HepG2 (cell line): ENCODE measurements around the gene CPT1C. TPM values are rescaled to one million over a fixed set of nuclear protein-coding genes. Genes with fewer than 3 reads are reported as not detected.
A peak's percentile ranks its signal among the peaks of the same experiment; 100 is the strongest.

ENCODE experiments used
- ATAC-seq: fragments of 200-7000 bp; cut with Tn5 transposase; 3 replicates; pipeline ENCODE4 v1.9.1; 2020; ENCODE audit warnings: mild to moderate bottlenecking, moderate library complexity
- BruUV-seq: library from RNA; stranded (reverse); fragments of 400-500 nt; replicated peaks from 2 replicates; lab custom pipeline; 2021; lab: Mats Ljungman, UMichigan
- CTCF ChIA-PET: fragments of 300-600 bp; formaldehyde crosslinking; extraction: SDS; loops from one replicate; lab custom pipeline; 2021; ENCODE audit warnings: low total read pairs, inconsistent platforms, low intra/inter-chr PET ratio; lab: Yijun Ruan, JAX
- POLR2A ChIA-PET: fragments of 350-600 bp; sonication (Branson Sonifier 250); formaldehyde crosslinking; loops from one replicate; lab custom pipeline; 2020; ENCODE audit warnings: antibody characterized with exemption, inconsistent platforms; lab: Yijun Ruan, JAX
- DNase-seq: peaks from one replicate; pipeline ENCODE4 v3.0.0-alpha.2; 2015; ENCODE audit warnings: low spot score
- FAIRE-seq: peaks from 3 replicates; lab custom pipeline; 2011; peaks lifted over from hg19 to GRCh38; lab: Jason Lieb, UNC
- H2AFZ ChIP-seq: one replicate; pipeline ENCODE4 v1.6.1; 2011; ENCODE audit warnings: low read length, inconsistent platforms
- H3K27ac ChIP-seq: fragments of 300-600 bp; 3 replicates; pipeline ENCODE4 v1.8.0; 2011; ENCODE audit warnings: mixed run types, mild to moderate bottlenecking, mixed read lengths, low read length, inconsistent platforms; ENCODE audit not compliant: insufficient read depth; ENCODE audit errors: extremely low read length
- H3K27me3 ChIP-seq, 2 experiments: fragments of 200-600 bp in 1 of 2; 2 replicates in 1 of 2; 3 replicates in 1 of 2; pipeline versions ENCODE4 v1.6.0 to v1.8.0; 2011; ENCODE audit warnings: low read length in 2 of 2, mild to moderate bottlenecking in 2 of 2, moderate library complexity in 2 of 2, inconsistent platforms in 1 of 2; ENCODE audit not compliant: insufficient read depth in 2 of 2, control insufficient read depth in 1 of 2
- H3K36me3 ChIP-seq, 2 experiments: fragments of 200-600 bp in 1 of 2; replicated peaks in 1 of 2; 2 replicates in 1 of 2; 3 replicates in 1 of 2; pipeline versions ENCODE4 v1.5.1 to v1.8.0; 2011; ENCODE audit warnings: low read length in 2 of 2, inconsistent platforms in 1 of 2; ENCODE audit not compliant: insufficient read depth in 2 of 2, control insufficient read depth in 1 of 2
- H3K4me1 ChIP-seq: 2 replicates; pipeline ENCODE4 v1.5.1; 2012; ENCODE audit warnings: low read length, inconsistent platforms; ENCODE audit not compliant: insufficient read depth
- H3K4me2 ChIP-seq: 2 replicates; pipeline ENCODE4 v1.6.0; 2011; ENCODE audit warnings: low read depth, low read length, inconsistent platforms
- H3K4me3 ChIP-seq, 3 experiments: fragments of 200-600 bp in 1 of 3; sonication (generic), shearing (Covaris generic) in 1 of 3; replicated peaks in 1 of 3; 2 replicates each; pipeline ENCODE4 v1.5.1; 2011 to 2016; ENCODE audit warnings: low read length in 3 of 3, inconsistent platforms in 2 of 3, low read depth in 2 of 3, mild to moderate bottlenecking in 2 of 3, control low read depth in 1 of 3, mixed read lengths in 1 of 3; ENCODE audit not compliant: insufficient read depth in 1 of 3
- H3K79me2 ChIP-seq: one replicate; pipeline ENCODE4 v1.6.1; 2011; ENCODE audit warnings: low read length, inconsistent platforms; ENCODE audit not compliant: insufficient read depth
- H3K9ac ChIP-seq: 2 replicates; pipeline ENCODE4 v1.6.0; 2011; ENCODE audit warnings: mild to moderate bottlenecking, low read depth, low read length, inconsistent platforms; ENCODE audit not compliant: insufficient read depth
- H3K9me3 ChIP-seq: 2 replicates; pipeline ENCODE4 v1.5.1; 2012; ENCODE audit warnings: mild to moderate bottlenecking, low read length
- H4K20me1 ChIP-seq: 2 replicates; pipeline ENCODE4 v1.6.0; 2011; ENCODE audit warnings: inconsistent platforms, mild to moderate bottlenecking, low read length, moderate library complexity; ENCODE audit not compliant: insufficient read depth
- ATF7 ChIP-seq, 2 experiments: fragments of 450-650 bp in 1 of 2; sonication (generic) in 1 of 2; formaldehyde crosslinking in 1 of 2; IDR thresholded peaks; 2 replicates each; pipeline versions ENCODE4 v1.4.0 to v1.6.1; 2016 to 2020; ENCODE audit warnings: antibody characterized with exemption in 1 of 2, mild to moderate bottlenecking in 1 of 2, missing genetic modification reagents in 1 of 2
- GABPA ChIP-seq, 2 experiments: IDR thresholded peaks; 2 replicates each; pipeline ENCODE4 v1.6.1; 2011 to 2016; ENCODE audit warnings: low read depth in 2 of 2, low read length in 1 of 2, missing biosample characterization in 1 of 2, missing genetic modification characterization in 1 of 2
- HNRNPH1 ChIP-seq: fragments of 200-400 bp; formaldehyde crosslinking; optimal IDR thresholded peaks from 2 replicates; pipeline ENCODE3; 2017; ENCODE audit warnings: mild to moderate bottlenecking, low read depth, low read length
- HOXA3 ChIP-seq: sonication (generic); formaldehyde crosslinking; IDR thresholded peaks from 2 replicates; pipeline ENCODE4 v1.5.0; 2020; ENCODE audit warnings: missing genetic modification reagents
- KLF6 ChIP-seq: IDR thresholded peaks from 2 replicates; pipeline ENCODE4 v1.8.0; 2016; ENCODE audit warnings: missing biosample characterization, missing genetic modification reagents
- MYNN ChIP-seq: sonication (generic); formaldehyde crosslinking; IDR thresholded peaks from 2 replicates; pipeline ENCODE4 v1.4.0; 2020; ENCODE audit warnings: mild to moderate bottlenecking, low read depth, missing genetic modification reagents
- NKX3-1 ChIP-seq: sonication (generic); formaldehyde crosslinking; IDR thresholded peaks from 2 replicates; pipeline ENCODE4 v1.5.0; 2020; ENCODE audit warnings: missing genetic modification reagents
- SIN3A ChIP-seq: IDR thresholded peaks from 2 replicates; pipeline ENCODE4 v1.6.1; 2011; ENCODE audit warnings: low read depth, mild to moderate bottlenecking, control low read depth, low read length, borderline replicate concordance
- SRSF1 ChIP-seq: fragments of 200-400 bp; formaldehyde crosslinking; optimal IDR thresholded peaks from 2 replicates; pipeline ENCODE3; 2017; ENCODE audit warnings: mild to moderate bottlenecking, low read depth, low read length, moderate library complexity
- SRY ChIP-seq: sonication (generic); formaldehyde crosslinking; IDR thresholded peaks from 2 replicates; pipeline ENCODE4 v1.8.0; 2022; ENCODE audit warnings: mild to moderate bottlenecking, missing genetic modification reagents
- TAF1 ChIP-seq: sonication (generic); formaldehyde crosslinking; IDR thresholded peaks from 2 replicates; pipeline ENCODE4 v1.4.0; 2020; ENCODE audit warnings: missing genetic modification reagents
- ZNF121 ChIP-seq: sonication (generic); formaldehyde crosslinking; IDR thresholded peaks from 2 replicates; pipeline ENCODE4 v1.5.0; 2020; ENCODE audit warnings: mild to moderate bottlenecking, missing genetic modification reagents
- ZNF235 ChIP-seq: sonication (generic); formaldehyde crosslinking; IDR thresholded peaks from 2 replicates; pipeline ENCODE4 v1.8.1; 2023; ENCODE audit warnings: mild to moderate bottlenecking, missing genetic modification reagents, borderline replicate concordance
- ZNF577 ChIP-seq: sonication (generic); formaldehyde crosslinking; IDR thresholded peaks from 2 replicates; pipeline ENCODE4 v1.4.0; 2020; ENCODE audit warnings: mild to moderate bottlenecking, low read depth, missing genetic modification reagents, borderline replicate concordance
- ZNF772 ChIP-seq: sonication (generic); formaldehyde crosslinking; IDR thresholded peaks from 2 replicates; pipeline ENCODE4 v1.5.0; 2020; ENCODE audit warnings: mild to moderate bottlenecking, missing genetic modification reagents
- WGBS: methylation state at CpG from one replicate; pipeline ENCODE4 v1.1.6; 2017; ENCODE audit warnings: low lambda C conversion rate; 5-methylcytosine and 5-hydroxymethylcytosine counted together
- in situ Hi-C: cut with HindIII; loops from 2 replicates; pipeline ENCODE4 v1.10.0; 2017; ENCODE audit warnings: low pct_unique_long_range_greater_than_20kb; ENCODE audit not compliant: extremely low pct_ligation_motif_present
- intact Hi-C: fragments of 100-400 bp; cut with micrococcal nuclease; formaldehyde crosslinking; loops from one replicate; pipeline ENCODE4 v1.10.0; 2022; ENCODE audit not compliant: unreplicated experiment
- polyA plus RNA-seq, 8 experiments: library from polyadenylated mRNA; depleted of rRNA in 3 of 8; stranded (reverse) in 7 of 8; unstranded in 1 of 8; fragments of >200 nt; fragmentation: Illumina TruSeq in 4 of 8; extraction: Trizol in 4 of 8; gene quantifications; 2 replicates each; pipeline versions ENCODE4 v1.2.1 to v1.2.3, GENCODE V29; 2011 to 2016; ENCODE audit warnings: low read depth in 4 of 8, missing spikeins in 1 of 8, mixed read lengths in 1 of 8; ENCODE audit not compliant: insufficient read depth in 1 of 8
- total RNA-seq, 5 experiments: library from RNA; depleted of rRNA; stranded (reverse); fragments of >200 nt; fragmentation: Illumina TruSeq; extraction: Trizol; gene quantifications; 2 replicates each; pipeline ENCODE4 v1.2.3, GENCODE V29; 2016; ENCODE audit warnings: low read depth in 1 of 5
- TF ChIP-seq, protein P1 (sequence below): IDR thresholded peaks from 2 replicates; pipeline ENCODE4 v1.6.1; 2016; ENCODE audit warnings: missing compliant biosample characterization, missing genetic modification reagents, borderline replicate concordance

Gene CPT1C
- total and polyA plus RNA-seq, 2 of the 13 experiments (the other 11 are each of a cell fraction or from before 2014, with no cell fraction given): 0.18 TPM; not detected in 1

DNA sequence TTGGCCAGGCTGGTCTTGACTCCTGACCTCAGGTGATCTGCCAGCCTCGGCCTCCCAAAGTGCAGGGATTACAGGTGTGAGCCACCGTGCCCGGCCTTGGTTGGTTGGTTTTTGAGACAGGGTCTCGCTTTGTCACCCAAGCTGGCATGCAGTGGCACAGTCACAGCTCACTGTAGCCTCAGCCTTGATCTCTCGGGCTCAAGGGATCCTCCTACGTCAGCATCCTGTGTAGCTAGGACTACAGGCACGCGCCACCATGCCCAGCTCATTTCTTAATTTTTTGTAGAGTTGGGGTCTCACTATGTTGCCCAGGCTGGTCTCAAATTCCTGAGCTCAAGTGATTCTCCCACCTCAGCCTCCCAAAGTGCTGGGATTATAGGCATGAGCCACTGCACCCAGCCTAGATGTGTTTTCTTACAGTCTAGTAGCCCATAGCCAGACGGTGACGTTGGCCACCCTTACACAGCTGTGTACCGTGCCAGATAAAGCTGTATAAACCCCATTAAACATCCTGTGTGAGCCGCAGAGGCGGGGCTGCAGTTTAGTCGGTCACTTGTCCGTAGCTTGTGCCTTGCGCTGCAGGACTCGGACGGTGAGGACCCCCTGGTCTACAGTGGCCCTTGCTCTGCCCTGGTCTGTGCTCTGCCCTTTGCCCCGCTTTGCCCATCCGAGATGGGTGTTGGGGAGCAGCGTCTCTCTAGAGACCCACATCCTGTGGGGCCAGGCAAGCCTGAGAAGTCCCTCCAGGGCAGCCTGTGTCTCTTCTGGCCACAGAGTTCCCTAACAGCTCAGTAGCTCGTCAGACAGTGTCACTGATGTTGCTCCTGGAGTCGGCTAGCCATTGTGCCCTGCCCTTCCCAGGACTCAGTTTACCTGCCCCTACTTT, 35.1 kb upstream of the CPT1C start:
- intact Hi-C loops: no loop called here
- CTCF ChIA-PET: no interaction called here

DNA sequence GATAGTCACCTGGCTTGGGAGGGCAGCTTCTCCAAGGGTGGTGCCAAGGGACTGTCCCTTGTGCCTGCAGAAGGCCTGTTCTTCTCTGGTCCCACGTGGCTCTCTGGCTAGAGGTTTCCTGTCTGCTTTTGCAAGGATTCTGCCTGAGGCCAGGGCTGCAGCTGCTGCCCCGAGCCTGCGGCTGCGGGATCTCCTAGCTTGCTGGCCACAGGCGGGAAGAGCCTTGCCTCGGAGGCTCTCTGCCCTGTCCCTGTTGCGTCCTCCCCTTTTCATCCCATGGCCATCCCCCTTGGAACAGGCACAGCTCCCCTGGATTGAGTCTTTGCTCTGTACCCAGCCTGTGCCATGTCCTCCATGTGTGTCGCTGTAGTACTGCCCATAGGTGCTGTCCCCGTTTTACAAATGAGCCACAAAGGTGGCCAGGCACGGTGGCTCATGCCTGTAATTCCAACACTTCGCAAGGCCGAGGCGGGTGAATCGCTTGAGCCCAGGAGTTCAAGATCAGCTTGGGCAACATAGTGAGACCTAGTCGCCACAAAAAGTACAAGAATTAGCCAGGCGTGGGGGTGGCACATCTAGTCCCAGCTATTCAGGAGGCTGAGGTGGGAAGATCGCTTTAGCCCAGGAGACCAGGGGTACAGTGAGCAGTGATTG, 34.3 kb upstream of the CPT1C start:
- TF ChIP-seq ZNF235 (CRISPR knock-in tag): no peak
- no peak for TF ChIP-seq SRY (CRISPR knock-in tag)
- no peak for TF ChIP-seq SRSF1
- TF ChIP-seq HNRNPH1: no peak
- no peak for TF ChIP-seq KLF6 (CRISPR knock-in tag)
- no peak for TF ChIP-seq SIN3A
- TF ChIP-seq, protein P1, sequence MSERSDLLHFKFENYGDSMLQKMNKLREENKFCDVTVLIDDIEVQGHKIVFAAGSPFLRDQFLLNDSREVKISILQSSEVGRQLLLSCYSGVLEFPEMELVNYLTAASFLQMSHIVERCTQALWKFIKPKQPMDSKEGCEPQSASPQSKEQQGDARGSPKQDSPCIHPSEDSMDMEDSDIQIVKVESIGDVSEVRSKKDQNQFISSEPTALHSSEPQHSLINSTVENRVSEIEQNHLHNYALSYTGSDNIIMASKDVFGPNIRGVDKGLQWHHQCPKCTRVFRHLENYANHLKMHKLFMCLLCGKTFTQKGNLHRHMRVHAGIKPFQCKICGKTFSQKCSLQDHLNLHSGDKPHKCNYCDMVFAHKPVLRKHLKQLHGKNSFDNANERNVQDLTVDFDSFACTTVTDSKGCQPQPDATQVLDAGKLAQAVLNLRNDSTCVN (CRISPR knock-in tag): no peak
- no peak for TF ChIP-seq NKX3-1 (CRISPR knock-in tag)
- TF ChIP-seq GABPA (IDR thresholded peaks at IDR 0.05; ENCODE audit: low read depth, low read length): no peak
- TF ChIP-seq GABPA (CRISPR knock-in tag; IDR thresholded peaks at IDR 0.05; ENCODE audit: low read depth): no peak
- no peak for TF ChIP-seq HOXA3 (CRISPR knock-in tag)
- no peak for TF ChIP-seq ZNF577 (CRISPR knock-in tag)
- TF ChIP-seq ZNF772: no peak
- TF ChIP-seq TAF1 (CRISPR knock-in tag): no peak
- TF ChIP-seq MYNN (CRISPR knock-in tag): no peak
- TF ChIP-seq, all 625 proteins: peak for 0
- Histone ChIP-seq H3K9me3 (no peaks in the 10 kb centered on the region), H2AFZ (no peak overlapping the region), H3K4me1 (peaks cover 14% of the 10 kb centered on the region; the same call in 1 of the 2 replicates), H3K27me3 (no peaks in the 10 kb centered on the region), H3K4me3 (no peak overlapping the region), H3K27ac (no peak overlapping the region), H3K36me3 (peaks cover 26 to 77% of the 10 kb centered on the region in 2 experiments; a peak in 4 of 5 replicates), H3K79me2 (no peaks in the 10 kb centered on the region), H3K9ac (no peak overlapping the region), H3K4me2 (no peak overlapping the region), H4K20me1 (no peaks in the 10 kb centered on the region)
- no TSS peak for BruUV-seq
- in situ Hi-C loops: no loop called here
- DNase-seq (no peak), FAIRE-seq (no peak), ATAC-seq (no peak)
- 94% methylated on average over 16 of the region's 17 CpGs for WGBS
- ChIA-PET POLR2A (interaction anchor here (1.4 to 2.1 kb wide), 2 partner anchors 8 to 14 kb away, joined by 3 to 7 read pairs; partner anchors contain the start of gene SCAF1), CTCF (no interaction called here)
- intact Hi-C loops: no loop called here

More for the DNA sequence above, 35.1 kb upstream of the CPT1C start:
- Histone ChIP-seq H3K36me3 (peaks cover 26 to 74% of the 10 kb centered on the region in 2 experiments; a peak in 4 of 5 replicates), H3K4me3 (no peak overlapping the region), H3K79me2 (no peaks in the 10 kb centered on the region), H4K20me1 (no peaks in the 10 kb centered on the region), H3K4me2 (no peak overlapping the region), H2AFZ (no peak overlapping the region), H3K4me1 (peaks cover 14% of the 10 kb centered on the region; the same call in 1 of the 2 replicates), H3K9ac (no peak overlapping the region), H3K27ac (no peak overlapping the region), H3K27me3 (no peaks in the 10 kb centered on the region), H3K9me3 (no peaks in the 10 kb centered on the region)
- TF ChIP-seq ATF7 (IDR thresholded peaks at IDR 0.05): no peak
- no peak for TF ChIP-seq ATF7 (CRISPR knock-in tag; IDR thresholded peaks at IDR 0.05)
- peak; percentile 67; the same call in 1 of the 2 replicates for TF ChIP-seq ZNF121 (CRISPR knock-in tag)
- BruUV-seq: no TSS peak
- DNase-seq: no peak
- POLR2A ChIA-PET: interaction anchor here (1.4 to 1.5 kb wide), 2 partner anchors 9 to 21 kb away, joined by 3 to 4 read pairs; no protein-coding TSS in a partner anchor
- in situ Hi-C loops: no loop called here
- ATAC-seq: no peak
- over 99% methylated on average over 13 of the region's 23 CpGs for WGBS
- FAIRE-seq: no peak
